Kidney epithelial cell (primary cell): ENCODE data around the gene ADAM30. TPM values are rescaled to one million over a fixed set of nuclear protein-coding genes. Genes with fewer than 3 reads are reported as not detected.

Source experiments
- DNase-seq: peaks from one replicate; pipeline ENCODE4 v3.0.0-alpha.2; 2010; ENCODE audit warnings: low read depth
- H3K27me3 ChIP-seq: 2 replicates; pipeline ENCODE4 v1.6.0; 2011; ENCODE audit warnings: low read length; ENCODE audit not compliant: control insufficient read depth, insufficient read depth
- H3K36me3 ChIP-seq: 2 replicates; pipeline ENCODE4 v1.5.1; 2011; ENCODE audit warnings: low read length; ENCODE audit not compliant: control insufficient read depth, insufficient read depth
- H3K4me3 ChIP-seq: 2 replicates; pipeline ENCODE4 v1.5.1; 2011; ENCODE audit warnings: low read depth, mild to moderate bottlenecking, control low read depth, low read length
- CTCF ChIP-seq: IDR thresholded peaks from 2 replicates; pipeline ENCODE4 v1.5.1; 2011; ENCODE audit warnings: mild to moderate bottlenecking, moderate library complexity, low read length, control low read depth, inconsistent platforms; ENCODE audit not compliant: insufficient read depth, poor library complexity, severe bottlenecking
- total RNA-seq: library from RNA; depleted of rRNA; stranded (reverse); fragments of >200 nt; gene quantifications from 2 replicates; pipeline ENCODE4 v1.2.3, GENCODE V29; 2015

Gene ADAM30
- total RNA-seq, 1 donor from 2014 or later, result not detected

- Histone ChIP-seq H3K4me3 (no peak overlapping the region), H3K36me3 (peaks cover 9% of the 10 kb centered on the region), H3K27me3 (no peaks in the 10 kb centered on the region)
- TF ChIP-seq CTCF, result no peak
- no peak for DNase-seq
Measured at GRCh38 chr1:119935915-119936314, 39.6 kb upstream of the ADAM30 start.

GRCh38 chr1:119935373-119935772, 39.1 kb upstream of the ADAM30 start:
- TF ChIP-seq CTCF, result no peak
- peaks cover 6% of the 10 kb centered on the region for H3K36me3 ChIP-seq

GRCh38 chr1:119933397-119933796, 37.1 kb upstream of the ADAM30 start:
- H3K27me3 ChIP-seq, result no peaks in the 10 kb centered on the region
- no peak for TF ChIP-seq CTCF
- H3K4me3 ChIP-seq, result no peak overlapping the region
- no peak for DNase-seq
- peaks cover 9% of the 10 kb centered on the region for H3K36me3 ChIP-seq

More at GRCh38 chr1:119935373-119935772, 39.1 kb upstream of the ADAM30 start:
- no peak for DNase-seq
- Histone ChIP-seq H3K27me3 (no peaks in the 10 kb centered on the region), H3K4me3 (no peak overlapping the region)

- Histone ChIP-seq H3K4me3 (no peak overlapping the region), H3K36me3 (peaks cover 12% of the 10 kb centered on the region), H3K27me3 (no peaks in the 10 kb centered on the region)
- no peak for TF ChIP-seq CTCF
- no peak for DNase-seq
Measured at GRCh38 chr1:119929643-119930315, 33.5 kb upstream of the ADAM30 start.

GRCh38 chr1:119926553-119926952, 30.2 kb upstream of the ADAM30 start:
- no peak for TF ChIP-seq CTCF

More at GRCh38 chr1:119926553-119926952, 30.2 kb upstream of the ADAM30 start:
- Histone ChIP-seq H3K4me3 (no peak overlapping the region), H3K36me3 (peaks cover 13% of the 10 kb centered on the region), H3K27me3 (no peaks in the 10 kb centered on the region)
- DNase-seq, result no peak
